GM13977 (cell line): ENCODE measurements around the gene NUP58.

Experiments
- DNase-seq: peaks from one replicate; pipeline ENCODE4 v3.0.0; 2012; ENCODE audit warnings: low spot score
- CTCF ChIP-seq: IDR thresholded peaks from 2 replicates; pipeline ENCODE4 v1.5.1; 2012; ENCODE audit warnings: mild to moderate bottlenecking, control low read depth; ENCODE audit not compliant: insufficient read depth; ENCODE audit errors: extremely low read depth, missing control alignments
- in situ Hi-C: fragments of 300-500 bp; cut with MboI; formaldehyde crosslinking; loops from one replicate; pipeline ENCODE4 v1.12.0; 2022; ENCODE audit warnings: low sequenced_read_pairs, low pct_unique_long_range_greater_than_20kb, mixed read lengths, inconsistent platforms; ENCODE audit not compliant: unreplicated experiment

Gene NUP58

DNA sequence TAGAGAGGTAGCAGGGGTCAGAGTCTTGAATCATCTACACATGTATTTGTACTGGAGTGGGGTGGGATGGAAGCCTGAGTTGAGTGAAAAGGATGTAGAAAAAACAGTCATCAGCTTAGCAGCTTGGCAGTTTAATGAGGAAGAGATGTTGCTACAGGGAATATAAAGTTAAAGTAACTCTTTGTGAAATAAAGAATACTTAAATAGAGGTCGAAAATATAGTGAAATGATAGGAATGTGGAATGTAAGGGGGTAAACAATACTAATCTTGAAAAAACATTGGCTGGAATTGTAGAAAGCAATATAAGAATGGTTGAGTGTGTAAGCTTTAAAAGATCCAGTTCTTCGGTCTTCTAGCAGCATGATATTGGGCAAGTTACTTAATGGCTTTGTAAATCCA lies 22.7 kb downstream of the NUP58 start:
- in situ Hi-C loops, result no loop called here
- no peak for DNase-seq
- TF ChIP-seq CTCF, result no peak

GRCh38 chr13:25329706-25330105 lies 28.3 kb downstream of the NUP58 start:
- in situ Hi-C loops, result no loop called here
- TF ChIP-seq CTCF, result no peak
- no peak for DNase-seq

DNA sequence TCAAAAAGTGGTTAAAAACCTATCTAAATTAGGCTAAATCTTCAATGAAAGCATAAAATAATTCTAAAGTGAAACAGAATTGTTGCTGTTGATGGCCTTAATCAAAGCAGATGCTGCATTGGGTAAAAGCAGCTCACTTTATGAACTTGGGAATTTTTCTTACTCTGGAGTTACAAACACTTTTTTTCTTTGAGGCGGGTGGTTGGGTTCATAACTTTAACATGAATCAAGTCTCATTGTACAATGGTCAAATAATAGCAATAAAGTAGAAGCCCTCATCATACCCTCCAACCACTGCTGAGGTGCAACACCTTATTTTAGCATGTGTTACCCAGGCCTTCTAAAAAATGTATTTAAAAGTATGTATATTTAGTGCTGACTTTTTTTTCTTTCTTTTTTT lies 29.1 kb downstream of the NUP58 start:
- TF ChIP-seq CTCF, result no peak
- in situ Hi-C loops, result no loop called here
- DNase-seq, result no peak

- in situ Hi-C loops, result no loop called here
- DNase-seq, result no peak
- TF ChIP-seq CTCF, result no peak
Observed at GRCh38 chr13:25335856-25336255, 34.4 kb downstream of the NUP58 start.

- no peak for TF ChIP-seq CTCF
- no peak for DNase-seq
- in situ Hi-C loops, result no loop called here
Observed at GRCh38 chr13:25345576-25345975, 44.2 kb downstream of the NUP58 start.

- no peak for DNase-seq
- TF ChIP-seq CTCF, result no peak
Observed at GRCh38 chr13:25347151-25347550, 45.7 kb downstream of the NUP58 start.

GRCh38 chr13:25351404-25351803 lies 50.0 kb downstream of the NUP58 start:
- no peak for DNase-seq
- in situ Hi-C loops, result no loop called here
- no peak for TF ChIP-seq CTCF

More at GRCh38 chr13:25347151-25347550, 45.7 kb downstream of the NUP58 start:
- in situ Hi-C loops, result no loop called here
